Sigmoid colon (tissue), 4 donors: ENCODE results near the gene SP9.
"Not testable (repeated sequence)": the region's sequence is repeated elsewhere in the genome, so short reads cannot be mapped to it uniquely, and the experiment has no call there.

Experiments used
- EP300 ChIP-seq, 4 donors: sonication (generic); formaldehyde crosslinking; IDR thresholded peaks; one replicate each; pipeline ENCODE4 v1.6.1; 2017; ENCODE audit warnings: antibody characterized with exemption in 4 of 4
- POLR2A ChIP-seq, 2 donors: fragments of 450-650 bp; IDR thresholded peaks; one replicate each; pipeline ENCODE4 v1.6.1; 2016; ENCODE audit warnings: antibody characterized with exemption in 2 of 2, mild to moderate bottlenecking in 2 of 2, moderate library complexity in 2 of 2
- POLR2AphosphoS5 ChIP-seq, 4 donors: sonication (generic); formaldehyde crosslinking; IDR thresholded peaks; one replicate each; pipeline ENCODE4 v1.6.1; 2017; ENCODE audit warnings: antibody characterized with exemption in 4 of 4
- TF ChIP-seq, protein P1 (sequence below), 4 experiments: fragments of 450-650 bp in 3 of 4; fragments of 200-600 bp in 1 of 4; IDR thresholded peaks; one replicate each; pipeline ENCODE4 v1.5.1; 2016 to 2019; ENCODE audit warnings: antibody characterized with exemption in 4 of 4, mild to moderate bottlenecking in 3 of 4, moderate library complexity in 2 of 4

DNA sequence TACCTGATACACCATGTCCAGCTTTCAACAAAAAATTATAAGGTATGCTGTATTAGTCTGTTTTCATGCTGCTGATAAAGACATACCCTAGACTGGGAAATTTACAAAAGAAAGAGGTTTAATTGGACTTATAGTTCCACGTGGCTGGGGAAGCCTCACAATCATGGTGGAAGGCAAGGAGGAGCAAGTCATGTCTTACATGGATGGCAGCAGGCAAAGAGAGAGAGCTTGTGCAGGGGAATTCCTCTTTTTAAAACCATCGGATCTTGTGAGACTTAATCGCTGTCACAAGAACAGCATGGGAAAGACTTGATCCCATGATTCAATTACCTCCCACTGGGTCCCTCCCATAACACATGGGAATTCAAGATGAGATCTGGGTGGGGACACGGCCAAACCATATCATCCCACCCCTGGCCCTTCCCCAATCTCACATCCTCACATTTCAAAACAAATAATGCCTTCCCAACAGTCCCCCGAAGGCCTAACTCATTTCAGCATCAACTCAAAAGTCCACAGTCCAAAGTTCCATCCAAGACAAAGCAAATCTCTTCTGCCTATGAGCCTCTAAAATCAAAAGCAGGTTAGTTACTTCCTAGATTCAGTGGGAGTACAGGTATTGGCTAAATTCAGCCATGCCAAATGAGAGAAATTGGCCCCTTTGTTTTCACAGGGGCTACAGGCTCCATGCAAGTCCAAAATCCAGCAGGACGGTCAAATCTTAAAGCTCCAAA lies 28.9 kb downstream of the SP9 start:
- TF ChIP-seq POLR2A, EP300, POLR2AphosphoS5 (IDR thresholded peaks at IDR 0.05): not testable (repeated sequence)
- TF ChIP-seq, protein P1, sequence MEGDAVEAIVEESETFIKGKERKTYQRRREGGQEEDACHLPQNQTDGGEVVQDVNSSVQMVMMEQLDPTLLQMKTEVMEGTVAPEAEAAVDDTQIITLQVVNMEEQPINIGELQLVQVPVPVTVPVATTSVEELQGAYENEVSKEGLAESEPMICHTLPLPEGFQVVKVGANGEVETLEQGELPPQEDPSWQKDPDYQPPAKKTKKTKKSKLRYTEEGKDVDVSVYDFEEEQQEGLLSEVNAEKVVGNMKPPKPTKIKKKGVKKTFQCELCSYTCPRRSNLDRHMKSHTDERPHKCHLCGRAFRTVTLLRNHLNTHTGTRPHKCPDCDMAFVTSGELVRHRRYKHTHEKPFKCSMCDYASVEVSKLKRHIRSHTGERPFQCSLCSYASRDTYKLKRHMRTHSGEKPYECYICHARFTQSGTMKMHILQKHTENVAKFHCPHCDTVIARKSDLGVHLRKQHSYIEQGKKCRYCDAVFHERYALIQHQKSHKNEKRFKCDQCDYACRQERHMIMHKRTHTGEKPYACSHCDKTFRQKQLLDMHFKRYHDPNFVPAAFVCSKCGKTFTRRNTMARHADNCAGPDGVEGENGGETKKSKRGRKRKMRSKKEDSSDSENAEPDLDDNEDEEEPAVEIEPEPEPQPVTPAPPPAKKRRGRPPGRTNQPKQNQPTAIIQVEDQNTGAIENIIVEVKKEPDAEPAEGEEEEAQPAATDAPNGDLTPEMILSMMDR (IDR thresholded peaks at IDR 0.05): not testable (repeated sequence)
